A549 (cell line): ENCODE data around the gene CHRNA1. TPM values are rescaled to one million over a fixed set of nuclear protein-coding genes. Genes with fewer than 3 reads are reported as not detected.

Source experiments
- ATAC-seq, 2 experiments: fragments of 200-7000 bp in 1 of 2; fragments of >200 bp in 1 of 2; cut with Nextera tagmentation in 1 of 2; cut with Tn5 transposase in 1 of 2; 3 replicates each; pipeline versions ENCODE4 v1.8.0 to v1.9.1; 2018 to 2020; ENCODE audit warnings: mild to moderate bottlenecking in 1 of 2, moderate library complexity in 1 of 2
- CTCF ChIA-PET: fragments of 300-600 bp; sonication (Branson Sonifier 250); formaldehyde crosslinking; extraction: SDS; loops from one replicate; lab custom pipeline; 2021; ENCODE audit warnings: antibody characterized with exemption, inconsistent platforms; lab: Yijun Ruan, JAX
- POLR2A ChIA-PET: fragments of 350-600 bp; formaldehyde crosslinking; extraction: SDS; loops from one replicate; lab custom pipeline; 2021; ENCODE audit warnings: antibody characterized with exemption, inconsistent platforms; lab: Yijun Ruan, JAX
- DNase-seq, 2 experiments: peaks; one replicate each; pipeline versions ENCODE4 v3.0.0 to v3.0.0-alpha.2; 2011 to 2016; ENCODE audit warnings: low read depth in 1 of 2, low spot score in 1 of 2
- FAIRE-seq: peaks from 2 replicates; lab custom pipeline; 2011; peaks lifted over from hg19 to GRCh38; lab: Jason Lieb, UNC
- H3K27ac ChIP-seq, 2 experiments: fragments of >200 bp; sonication (Bioruptor Twin); formaldehyde crosslinking; 3 replicates each; pipeline ENCODE4 v1.5.1; 2016 to 2017
- H3K4me1 ChIP-seq: fragments of >200 bp; sonication (Bioruptor Twin); formaldehyde crosslinking; 3 replicates; pipeline ENCODE4 v1.6.1; 2016
- H3K4me2 ChIP-seq: fragments of >200 bp; sonication (Bioruptor Twin); formaldehyde crosslinking; 3 replicates; pipeline ENCODE4 v1.6.1; 2016
- H3K4me3 ChIP-seq: fragments of >200 bp; sonication (Bioruptor Twin); formaldehyde crosslinking; 3 replicates; pipeline ENCODE4 v1.5.1; 2016
- H3K9me3 ChIP-seq: fragments of >200 bp; sonication (Bioruptor Twin); formaldehyde crosslinking; 3 replicates; pipeline ENCODE4 v1.6.1; 2016
- ATOH8 ChIP-seq: fragments of 250-450 bp; sonication (Bioruptor Pico); IDR thresholded peaks from 2 replicates; pipeline ENCODE4 v1.5.0; 2020; ENCODE audit warnings: low read depth, mild to moderate bottlenecking, moderate library complexity
- BCL3 ChIP-seq: fragments of >200 bp; sonication (Bioruptor Twin); formaldehyde crosslinking; IDR thresholded peaks from 3 replicates; pipeline ENCODE4 v1.6.1; 2016
- CHD2 ChIP-seq: fragments of 150-350 bp; IDR thresholded peaks from 2 replicates; pipeline ENCODE4 v1.6.1; 2014; ENCODE audit warnings: low read length; ENCODE audit not compliant: partially characterized antibody
- CTCF ChIP-seq: fragments of >200 bp; sonication (Bioruptor Twin); formaldehyde crosslinking; IDR thresholded peaks from 3 replicates; pipeline ENCODE4 v1.5.1; 2016
- E2F6 ChIP-seq: IDR thresholded peaks from 2 replicates; pipeline ENCODE4 v1.6.1; 2012; ENCODE audit warnings: low read depth, borderline replicate concordance
- EHMT2 ChIP-seq: fragments of 200-600 bp; sonication (generic); IDR thresholded peaks from 2 replicates; pipeline ENCODE4 v1.6.1; 2016; ENCODE audit warnings: antibody characterized with exemption, low read depth, mild to moderate bottlenecking, moderate library complexity
- GATA3 ChIP-seq: IDR thresholded peaks from 2 replicates; pipeline ENCODE4 v1.6.1; 2012; ENCODE audit warnings: borderline replicate concordance
- HEYL ChIP-seq: fragments of 250-450 bp; sonication (Bioruptor Pico); IDR thresholded peaks from 2 replicates; pipeline ENCODE4 v1.8.0; 2021; ENCODE audit warnings: mild to moderate bottlenecking, moderate library complexity
- PHF8 ChIP-seq: fragments of 200-600 bp; sonication (generic); IDR thresholded peaks from 2 replicates; pipeline ENCODE4 v1.6.1; 2016; ENCODE audit warnings: low read depth, mild to moderate bottlenecking, antibody characterized with exemption, moderate library complexity, borderline replicate concordance
- POLR2A ChIP-seq: IDR thresholded peaks from 2 replicates; pipeline ENCODE4 v1.6.1; 2012; ENCODE audit warnings: mild to moderate bottlenecking, low read length
- POLR2AphosphoS2 ChIP-seq: conservative IDR thresholded peaks from 2 replicates; pipeline ENCODE4 v1.6.1; 2012; ENCODE audit warnings: low read length, improper control_type of control experiment, inconsistent platforms
- ZC3H11A ChIP-seq: fragments of 450-650 bp; IDR thresholded peaks from 2 replicates; pipeline ENCODE4 v1.6.1; 2014; ENCODE audit warnings: antibody characterized with exemption, mild to moderate bottlenecking
- ZFP36 ChIP-seq: fragments of 450-650 bp; IDR thresholded peaks from 2 replicates; pipeline ENCODE4 v1.6.1; 2014; ENCODE audit warnings: borderline replicate concordance; ENCODE audit not compliant: partially characterized antibody
- ZSCAN20 ChIP-seq: fragments of 250-450 bp; sonication (Bioruptor Pico); IDR thresholded peaks from 2 replicates; pipeline ENCODE4 v1.8.0; 2022; ENCODE audit warnings: mild to moderate bottlenecking, moderate library complexity
- WGBS: methylation state at CpG from one replicate; pipeline ENCODE4 v1.1.6; 2017; ENCODE audit errors: missing lambda C conversion rate; 5-methylcytosine and 5-hydroxymethylcytosine counted together
- polyA plus RNA-seq, 4 experiments: library from polyadenylated mRNA; depleted of rRNA in 3 of 4; stranded (reverse); fragments of >200 nt; fragmentation: RNase III in 1 of 4; extraction: RNeasy Plus Mini Kit Qiagen cat#74134 plus additional on column Dnase treatment in 1 of 4; gene quantifications; 2 replicates in 3 of 4; 3 replicates in 1 of 4; pipeline ENCODE4 v1.2.3, GENCODE V29; 2011 to 2017

The CHRNA1 gene
- polyA plus RNA-seq, 2 of the 4 experiments (the other 2 are of a cell fraction) = not detected

GRCh38 chr2:174776223-174776622 is 12.0 kb upstream of the CHRNA1 start:
- no peak overlapping the region for H3K4me3 ChIP-seq
- DNase-seq (no peak), FAIRE-seq (no peak), ATAC-seq (no peak)
- POLR2A ChIA-PET = no interaction called here
- H3K4me2 ChIP-seq = no peak overlapping the region
- 72% methylated on average over 6 of the region's 6 CpGs for WGBS
- TF ChIP-seq PHF8 (no peak), E2F6 (no peak), CTCF (no peak; the same call in 2 of the 3 replicates), ZSCAN20 (CRISPR knock-in tag) (no peak)
- CTCF ChIA-PET = interaction anchor here (0.6 to 10.8 kb wide), 4 partner anchors 15 to 213 kb away, joined by 3 to 274 read pairs (median 5); no protein-coding TSS in a partner anchor
- H3K9me3 ChIP-seq = no peaks in the 10 kb centered on the region
- peaks cover 7% of the 10 kb centered on the region for H3K4me1 ChIP-seq
- H3K27ac ChIP-seq = no peak overlapping the region

GRCh38 chr2:174775571-174775980 is 11.3 kb upstream of the CHRNA1 start:
- H3K9me3 ChIP-seq = no peaks in the 10 kb centered on the region
- ChIA-PET POLR2A (no interaction called here), CTCF (interaction anchor here (1.1 to 10.8 kb wide), 3 partner anchors 18 to 213 kb away, joined by 3 to 274 read pairs (median 7); no protein-coding TSS in a partner anchor)
- no peak overlapping the region for H3K4me3 ChIP-seq
- no peak overlapping the region for H3K4me2 ChIP-seq
- no peak for TF ChIP-seq POLR2A
- TF ChIP-seq HEYL (CRISPR knock-in tag) = no peak
- no peak for TF ChIP-seq CTCF
- TF ChIP-seq BCL3 = no peak
- TF ChIP-seq GATA3 = no peak
- H3K27ac ChIP-seq = no peak overlapping the region
- H3K4me1 ChIP-seq = peaks cover 7% of the 10 kb centered on the region
- WGBS = 79% methylated on average over 5 of the region's 5 CpGs
- FAIRE-seq (no peak), DNase-seq (no peak), ATAC-seq (no peak)

- DNase-seq (no peak), FAIRE-seq (no peak), ATAC-seq (no peak)
- H3K27ac ChIP-seq = no peak overlapping the region
- H3K4me3 ChIP-seq = no peak overlapping the region
- H3K9me3 ChIP-seq = no peaks in the 10 kb centered on the region
- peaks cover 7% of the 10 kb centered on the region for H3K4me1 ChIP-seq
- no peak overlapping the region for H3K4me2 ChIP-seq
- ChIA-PET CTCF (interaction anchor here (1.1 to 10.8 kb wide), 3 partner anchors 19 to 214 kb away, joined by 3 to 274 read pairs (median 7); no protein-coding TSS in a partner anchor), POLR2A (no interaction called here)
- WGBS = 86% methylated on average over 4 of the region's 4 CpGs
- TF ChIP-seq ZC3H11A (no peak), ATOH8 (CRISPR knock-in tag) (no peak), E2F6 (no peak), HEYL (CRISPR knock-in tag) (no peak), CHD2 (no peak), EHMT2 (no peak), ZFP36 (no peak), POLR2AphosphoS2 (no peak)
Measured at GRCh38 chr2:174774886-174775285, 10.6 kb upstream of the CHRNA1 start.
